ENCODE data around the gene ARL8A. TPM values are rescaled to one million over a fixed set of nuclear protein-coding genes. Genes with fewer than 3 reads are reported as not detected.

Gene ARL8A
- polyA plus RNA-seq, 1 donor (not counting 4 experiments of a cell fraction or from before 2014, with no cell fraction given), result 58.6 TPM

GRCh38 chr1:202155478-202156021 lies 11.0 kb upstream of the ARL8A start:
- no peak for FAIRE-seq
- TF ChIP-seq, protein P1, sequence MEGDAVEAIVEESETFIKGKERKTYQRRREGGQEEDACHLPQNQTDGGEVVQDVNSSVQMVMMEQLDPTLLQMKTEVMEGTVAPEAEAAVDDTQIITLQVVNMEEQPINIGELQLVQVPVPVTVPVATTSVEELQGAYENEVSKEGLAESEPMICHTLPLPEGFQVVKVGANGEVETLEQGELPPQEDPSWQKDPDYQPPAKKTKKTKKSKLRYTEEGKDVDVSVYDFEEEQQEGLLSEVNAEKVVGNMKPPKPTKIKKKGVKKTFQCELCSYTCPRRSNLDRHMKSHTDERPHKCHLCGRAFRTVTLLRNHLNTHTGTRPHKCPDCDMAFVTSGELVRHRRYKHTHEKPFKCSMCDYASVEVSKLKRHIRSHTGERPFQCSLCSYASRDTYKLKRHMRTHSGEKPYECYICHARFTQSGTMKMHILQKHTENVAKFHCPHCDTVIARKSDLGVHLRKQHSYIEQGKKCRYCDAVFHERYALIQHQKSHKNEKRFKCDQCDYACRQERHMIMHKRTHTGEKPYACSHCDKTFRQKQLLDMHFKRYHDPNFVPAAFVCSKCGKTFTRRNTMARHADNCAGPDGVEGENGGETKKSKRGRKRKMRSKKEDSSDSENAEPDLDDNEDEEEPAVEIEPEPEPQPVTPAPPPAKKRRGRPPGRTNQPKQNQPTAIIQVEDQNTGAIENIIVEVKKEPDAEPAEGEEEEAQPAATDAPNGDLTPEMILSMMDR (optimal IDR thresholded peaks at IDR 0.05 in 1 of 3, IDR thresholded peaks at IDR 0.05 in 1 of 3, conservative IDR thresholded peaks at IDR 0.05 in 1 of 3; ENCODE audit: extremely low read depth in 1 of 3, insufficient read depth in 2 of 3, low read length in 3 of 3), result no peak
- TF ChIP-seq EZH2 (IDR thresholded peaks at IDR 0.05; ENCODE audit: low read length), result no peak
- dilution Hi-C loops (cut with MboI; ENCODE audit: extremely low pct_ligation_motif_present, low sequenced_read_pairs), result no loop called here

GRCh38 chr1:202154766-202155477 lies 10.4 kb upstream of the ARL8A start:
- Histone ChIP-seq H3K27ac (ENCODE audit: control insufficient read depth, insufficient read depth, low read length) (no peak overlapping the region), H3K9ac (ENCODE audit: control insufficient read depth, extremely low read depth, insufficient read depth, low read length) (no peak overlapping the region), H2AFZ (ENCODE audit: control insufficient read depth, low read length) (no peak overlapping the region), H3K4me3 (ENCODE audit: control insufficient read depth in 2 of 3, extremely low read depth in 1 of 3, insufficient read depth in 2 of 3, low read depth in 1 of 3, low read length in 3 of 3) (no peak overlapping the region), H4K20me1 (ENCODE audit: control insufficient read depth, extremely low read depth, insufficient read depth, low read length) (no peaks in the 10 kb centered on the region), H3K4me2 (ENCODE audit: control insufficient read depth, extremely low read depth, insufficient read depth, low read depth, low read length) (no peak overlapping the region), H3K4me1 (ENCODE audit: control insufficient read depth, extremely low read depth, insufficient read depth, low read length) (no peaks in the 10 kb centered on the region), H3K79me2 (ENCODE audit: control insufficient read depth, insufficient read depth, low read length) (no peaks in the 10 kb centered on the region), H3K36me3 (ENCODE audit: control insufficient read depth in 2 of 2, extremely low read depth in 1 of 2, insufficient read depth in 2 of 2, low read length in 2 of 2) (no peaks in the 10 kb centered on the region), H3K9me3 (ENCODE audit: control insufficient read depth, low read depth, low read length) (no peaks in the 10 kb centered on the region), H3K27me3 (ENCODE audit: control insufficient read depth, extremely low read depth, insufficient read depth, low read length) (no peaks in the 10 kb centered on the region), H3K9me1 (ENCODE audit: control insufficient read depth, extremely low read depth, insufficient read depth, low read length) (no peaks in the 10 kb centered on the region)
- no peak for FAIRE-seq
- TF ChIP-seq EZH2 (IDR thresholded peaks at IDR 0.05; ENCODE audit: low read length), result no peak
- TF ChIP-seq, protein P1 (optimal IDR thresholded peaks at IDR 0.05 in 1 of 3, IDR thresholded peaks at IDR 0.05 in 1 of 3, conservative IDR thresholded peaks at IDR 0.05 in 1 of 3; ENCODE audit: extremely low read depth in 1 of 3, insufficient read depth in 2 of 3, low read length in 3 of 3), result peak; percentile 56 to 63 (median 62)
- no peak for DNase-seq (ENCODE audit: low read depth, low spot score)
- dilution Hi-C loops (cut with MboI; ENCODE audit: extremely low pct_ligation_motif_present, low sequenced_read_pairs), result no loop called here

More at GRCh38 chr1:202155478-202156021, 11.0 kb upstream of the ARL8A start:
- no peaks in the 10 kb centered on the region for H4K20me1 ChIP-seq (ENCODE audit: control insufficient read depth, extremely low read depth, insufficient read depth, low read length)
- no peak overlapping the region for H3K4me3 ChIP-seq (ENCODE audit: control insufficient read depth in 2 of 3, extremely low read depth in 1 of 3, insufficient read depth in 2 of 3, low read depth in 1 of 3, low read length in 3 of 3)
- no peak overlapping the region for H3K27ac ChIP-seq (ENCODE audit: control insufficient read depth, insufficient read depth, low read length)
- DNase-seq (ENCODE audit: low read depth, low spot score), result no peak
- no peaks in the 10 kb centered on the region for H3K36me3 ChIP-seq (ENCODE audit: control insufficient read depth in 2 of 2, extremely low read depth in 1 of 2, insufficient read depth in 2 of 2, low read length in 2 of 2)
- no peak overlapping the region for H3K9ac ChIP-seq (ENCODE audit: control insufficient read depth, extremely low read depth, insufficient read depth, low read length)
- no peaks in the 10 kb centered on the region for H3K9me1 ChIP-seq (ENCODE audit: control insufficient read depth, extremely low read depth, insufficient read depth, low read length)
- H3K9me3 ChIP-seq (ENCODE audit: control insufficient read depth, low read depth, low read length), result no peaks in the 10 kb centered on the region
- H3K4me1 ChIP-seq (ENCODE audit: control insufficient read depth, extremely low read depth, insufficient read depth, low read length), result no peaks in the 10 kb centered on the region
- no peak overlapping the region for H2AFZ ChIP-seq (ENCODE audit: control insufficient read depth, low read length)
- no peaks in the 10 kb centered on the region for H3K27me3 ChIP-seq (ENCODE audit: control insufficient read depth, extremely low read depth, insufficient read depth, low read length)
- H3K4me2 ChIP-seq (ENCODE audit: control insufficient read depth, extremely low read depth, insufficient read depth, low read depth, low read length), result no peak overlapping the region
- H3K79me2 ChIP-seq (ENCODE audit: control insufficient read depth, insufficient read depth, low read length), result no peaks in the 10 kb centered on the region
